ENCODE results near the gene ILF2.

The ILF2 gene

DNA sequence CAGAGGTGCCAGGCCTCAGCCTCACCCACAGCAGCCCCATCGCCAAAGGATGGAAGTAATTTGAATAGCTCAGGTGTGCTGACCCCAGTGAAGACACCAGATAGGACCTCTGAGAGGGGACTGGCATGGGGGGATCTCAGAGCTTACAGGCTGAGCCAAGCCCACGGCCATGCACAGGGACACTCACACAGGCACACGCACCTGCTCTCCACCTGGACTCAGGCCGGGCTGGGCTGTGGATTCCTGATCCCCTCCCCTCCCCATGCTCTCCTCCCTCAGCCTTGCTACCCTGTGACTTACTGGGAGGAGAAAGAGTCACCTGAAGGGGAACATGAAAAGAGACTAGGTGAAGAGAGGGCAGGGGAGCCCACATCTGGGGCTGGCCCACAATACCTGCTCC is 22.7 kb upstream of the ILF2 start:
- TF ChIP-seq ZNF8 (CRISPR knock-in tag; IDR thresholded peaks at IDR 0.05) (no peak), CSDC2 (CRISPR knock-in tag; IDR thresholded peaks at IDR 0.05) (no peak), TCF4 (CRISPR knock-in tag; IDR thresholded peaks at IDR 0.05; ENCODE audit: borderline replicate concordance) (no peak), RARB (CRISPR knock-in tag; IDR thresholded peaks at IDR 0.05) (no peak), GLIS3 (CRISPR knock-in tag; IDR thresholded peaks at IDR 0.05) (no peak), ZC3H10 (CRISPR knock-in tag; IDR thresholded peaks at IDR 0.05) (no peak), SNAI2 (CRISPR knock-in tag; IDR thresholded peaks at IDR 0.05) (no peak), ISL1 (CRISPR knock-in tag; IDR thresholded peaks at IDR 0.05) (no peak), BACH2 (CRISPR knock-in tag; IDR thresholded peaks at IDR 0.05; ENCODE audit: borderline replicate concordance) (no peak), ESRRG (CRISPR knock-in tag; IDR thresholded peaks at IDR 0.05) (no peak), ARNTL (CRISPR knock-in tag; IDR thresholded peaks at IDR 0.05; ENCODE audit: borderline replicate concordance, low read depth) (no peak)
- TF ChIP-seq, protein P1, sequence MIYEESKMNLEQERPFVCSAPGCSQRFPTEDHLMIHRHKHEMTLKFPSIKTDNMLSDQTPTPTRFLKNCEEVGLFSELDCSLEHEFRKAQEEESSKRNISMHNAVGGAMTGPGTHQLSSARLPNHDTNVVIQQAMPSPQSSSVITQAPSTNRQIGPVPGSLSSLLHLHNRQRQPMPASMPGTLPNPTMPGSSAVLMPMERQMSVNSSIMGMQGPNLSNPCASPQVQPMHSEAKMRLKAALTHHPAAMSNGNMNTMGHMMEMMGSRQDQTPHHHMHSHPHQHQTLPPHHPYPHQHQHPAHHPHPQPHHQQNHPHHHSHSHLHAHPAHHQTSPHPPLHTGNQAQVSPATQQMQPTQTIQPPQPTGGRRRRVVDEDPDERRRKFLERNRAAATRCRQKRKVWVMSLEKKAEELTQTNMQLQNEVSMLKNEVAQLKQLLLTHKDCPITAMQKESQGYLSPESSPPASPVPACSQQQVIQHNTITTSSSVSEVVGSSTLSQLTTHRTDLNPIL (CRISPR knock-in tag; IDR thresholded peaks at IDR 0.05; ENCODE audit: low read depth): no peak
- TF ChIP-seq, protein P2, sequence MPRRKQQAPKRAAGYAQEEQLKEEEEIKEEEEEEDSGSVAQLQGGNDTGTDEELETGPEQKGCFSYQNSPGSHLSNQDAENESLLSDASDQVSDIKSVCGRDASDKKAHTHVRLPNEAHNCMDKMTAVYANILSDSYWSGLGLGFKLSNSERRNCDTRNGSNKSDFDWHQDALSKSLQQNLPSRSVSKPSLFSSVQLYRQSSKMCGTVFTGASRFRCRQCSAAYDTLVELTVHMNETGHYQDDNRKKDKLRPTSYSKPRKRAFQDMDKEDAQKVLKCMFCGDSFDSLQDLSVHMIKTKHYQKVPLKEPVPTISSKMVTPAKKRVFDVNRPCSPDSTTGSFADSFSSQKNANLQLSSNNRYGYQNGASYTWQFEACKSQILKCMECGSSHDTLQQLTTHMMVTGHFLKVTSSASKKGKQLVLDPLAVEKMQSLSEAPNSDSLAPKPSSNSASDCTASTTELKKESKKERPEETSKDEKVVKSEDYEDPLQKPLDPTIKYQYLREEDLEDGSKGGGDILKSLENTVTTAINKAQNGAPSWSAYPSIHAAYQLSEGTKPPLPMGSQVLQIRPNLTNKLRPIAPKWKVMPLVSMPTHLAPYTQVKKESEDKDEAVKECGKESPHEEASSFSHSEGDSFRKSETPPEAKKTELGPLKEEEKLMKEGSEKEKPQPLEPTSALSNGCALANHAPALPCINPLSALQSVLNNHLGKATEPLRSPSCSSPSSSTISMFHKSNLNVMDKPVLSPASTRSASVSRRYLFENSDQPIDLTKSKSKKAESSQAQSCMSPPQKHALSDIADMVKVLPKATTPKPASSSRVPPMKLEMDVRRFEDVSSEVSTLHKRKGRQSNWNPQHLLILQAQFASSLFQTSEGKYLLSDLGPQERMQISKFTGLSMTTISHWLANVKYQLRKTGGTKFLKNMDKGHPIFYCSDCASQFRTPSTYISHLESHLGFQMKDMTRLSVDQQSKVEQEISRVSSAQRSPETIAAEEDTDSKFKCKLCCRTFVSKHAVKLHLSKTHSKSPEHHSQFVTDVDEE (CRISPR knock-in tag; IDR thresholded peaks at IDR 0.05): no peak
- TF ChIP-seq, protein P3, sequence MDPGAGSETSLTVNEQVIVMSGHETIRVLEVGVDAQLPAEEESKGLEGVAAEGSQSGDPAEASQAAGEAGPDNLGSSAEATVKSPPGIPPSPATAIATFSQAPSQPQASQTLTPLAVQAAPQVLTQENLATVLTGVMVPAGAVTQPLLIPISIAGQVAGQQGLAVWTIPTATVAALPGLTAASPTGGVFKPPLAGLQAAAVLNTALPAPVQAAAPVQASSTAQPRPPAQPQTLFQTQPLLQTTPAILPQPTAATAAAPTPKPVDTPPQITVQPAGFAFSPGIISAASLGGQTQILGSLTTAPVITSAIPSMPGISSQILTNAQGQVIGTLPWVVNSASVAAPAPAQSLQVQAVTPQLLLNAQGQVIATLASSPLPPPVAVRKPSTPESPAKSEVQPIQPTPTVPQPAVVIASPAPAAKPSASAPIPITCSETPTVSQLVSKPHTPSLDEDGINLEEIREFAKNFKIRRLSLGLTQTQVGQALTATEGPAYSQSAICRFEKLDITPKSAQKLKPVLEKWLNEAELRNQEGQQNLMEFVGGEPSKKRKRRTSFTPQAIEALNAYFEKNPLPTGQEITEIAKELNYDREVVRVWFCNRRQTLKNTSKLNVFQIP (CRISPR knock-in tag; IDR thresholded peaks at IDR 0.05; ENCODE audit: borderline replicate concordance, low read depth): no peak
- ATAC-seq: no peak

DNA sequence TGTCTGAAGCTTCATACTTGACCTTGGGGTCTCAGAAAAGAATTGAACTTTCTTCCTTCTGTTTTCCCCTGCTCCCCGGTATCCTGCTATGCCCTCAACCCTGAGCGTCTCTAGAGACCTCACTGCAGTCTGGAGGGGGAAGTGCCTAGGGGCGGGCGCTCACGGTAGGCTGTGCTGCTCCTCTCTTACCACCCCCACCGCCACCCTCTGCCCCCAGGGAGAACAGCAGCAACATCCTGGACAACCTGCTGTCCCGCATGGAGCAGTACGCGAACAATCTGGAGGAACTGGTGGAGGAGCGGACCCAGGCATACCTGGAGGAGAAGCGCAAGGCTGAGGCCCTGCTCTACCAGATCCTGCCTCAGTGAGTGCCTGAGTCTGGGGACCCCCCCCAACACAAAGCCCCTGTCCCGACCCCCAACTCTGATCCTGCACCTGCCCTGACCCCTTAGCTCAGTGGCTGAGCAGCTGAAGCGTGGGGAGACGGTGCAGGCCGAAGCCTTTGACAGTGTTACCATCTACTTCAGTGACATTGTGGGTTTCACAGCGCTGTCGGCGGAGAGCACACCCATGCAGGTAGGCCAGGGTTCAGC is 18.0 kb upstream of the ILF2 start:
- TF ChIP-seq, protein P3 (CRISPR knock-in tag; IDR thresholded peaks at IDR 0.05; ENCODE audit: borderline replicate concordance, low read depth): no peak
- TF ChIP-seq, protein P1 (CRISPR knock-in tag; IDR thresholded peaks at IDR 0.05; ENCODE audit: low read depth): no peak
- no peak for TF ChIP-seq BACH2 (CRISPR knock-in tag; IDR thresholded peaks at IDR 0.05; ENCODE audit: borderline replicate concordance)
- ATAC-seq: no peak

DNA sequence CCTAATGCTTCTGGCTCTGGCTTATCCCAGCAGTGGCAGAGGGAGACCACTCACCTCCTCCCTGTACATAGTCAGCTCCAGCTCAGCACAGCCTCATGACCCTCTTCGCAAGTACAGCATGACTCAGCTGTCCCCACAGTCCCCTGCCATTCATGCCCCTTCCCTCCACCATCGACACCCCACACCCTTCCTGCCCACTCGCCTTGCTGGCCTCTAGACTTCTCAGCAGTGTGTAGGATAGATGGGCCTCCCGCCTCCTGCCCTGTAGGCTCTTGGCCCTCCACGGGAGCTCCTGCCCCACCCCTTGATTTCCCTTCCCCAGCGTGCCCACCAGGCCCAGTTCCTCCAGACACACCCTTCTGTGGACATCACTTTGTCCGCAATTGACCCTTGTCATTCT is 17.5 kb upstream of the ILF2 start:
- ATAC-seq: no peak

DNA sequence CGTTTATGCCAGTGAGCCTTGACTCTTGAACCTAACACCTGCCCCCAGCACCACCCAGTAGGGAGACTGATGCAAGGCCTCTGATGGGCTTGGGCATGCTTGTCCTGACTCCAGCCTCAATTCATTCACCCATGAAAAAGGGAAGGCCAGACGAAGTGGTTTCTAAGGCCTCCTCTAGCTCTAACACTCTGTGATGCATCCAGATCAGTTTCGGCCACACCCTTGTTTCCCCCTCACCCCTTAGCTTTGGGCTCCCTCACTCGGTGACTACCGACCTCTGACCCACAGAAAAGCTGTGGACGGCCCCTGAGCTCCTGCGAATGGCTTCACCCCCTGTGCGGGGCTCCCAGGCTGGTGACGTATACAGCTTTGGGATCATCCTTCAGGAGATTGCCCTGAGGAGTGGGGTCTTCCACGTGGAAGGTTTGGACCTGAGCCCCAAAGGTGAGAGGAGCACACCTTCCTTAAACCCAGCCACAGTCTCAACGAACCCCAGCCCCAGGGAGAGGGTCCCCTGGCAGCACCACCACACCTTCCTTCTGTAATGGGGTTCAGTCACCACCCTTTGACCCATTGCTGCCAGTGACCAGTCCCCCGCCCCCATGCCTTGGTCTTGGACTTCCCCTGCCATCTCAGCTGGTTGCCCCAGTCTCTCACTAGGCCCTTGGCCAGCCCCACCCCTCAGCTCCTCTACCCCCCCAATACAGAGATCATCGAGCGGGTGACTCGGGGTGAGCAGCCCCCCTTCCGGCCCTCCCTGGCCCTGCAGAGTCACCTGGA is 16.7 kb upstream of the ILF2 start:
- ATAC-seq: no peak
- no peak for TF ChIP-seq ZFP3 (CRISPR knock-in tag; IDR thresholded peaks at IDR 0.05)
- no peak for TF ChIP-seq GLIS3 (CRISPR knock-in tag; IDR thresholded peaks at IDR 0.05)
- TF ChIP-seq ARNTL (CRISPR knock-in tag; IDR thresholded peaks at IDR 0.05; ENCODE audit: borderline replicate concordance, low read depth): no peak

More for the DNA sequence above, 17.5 kb upstream of the ILF2 start:
- no peak for TF ChIP-seq ARNTL (CRISPR knock-in tag; IDR thresholded peaks at IDR 0.05; ENCODE audit: borderline replicate concordance, low read depth)
- TF ChIP-seq ISL1 (CRISPR knock-in tag; IDR thresholded peaks at IDR 0.05): no peak
- no peak for TF ChIP-seq ZFP3 (CRISPR knock-in tag; IDR thresholded peaks at IDR 0.05)
- TF ChIP-seq ZFP30 (CRISPR knock-in tag; IDR thresholded peaks at IDR 0.05): no peak
- no peak for TF ChIP-seq TOX (CRISPR knock-in tag; IDR thresholded peaks at IDR 0.05; ENCODE audit: borderline replicate concordance)

All from SK-N-SH treated with all-trans-retinoic acid at 6 μM for 48 hours (cell line).